Ascending aorta (tissue), 2 donors: Measurements from ENCODE around the gene U2AF2. TPM values are rescaled to one million over a fixed set of nuclear protein-coding genes. Genes with fewer than 3 reads are reported as not detected.

ENCODE experiments used
- DNase-seq, 2 donors: peaks; one replicate each; pipeline ENCODE4 v3.0.0-alpha.2; 2019; ENCODE audit warnings: low spot score in 2 of 2
- H3K27ac ChIP-seq, 2 donors: fragments of 200-600 bp; sonication (generic); one replicate each; pipeline ENCODE4 v1.5.1; 2016 to 2017; ENCODE audit warnings: mild to moderate bottlenecking in 1 of 2
- H3K27me3 ChIP-seq: fragments of 200-600 bp; sonication (generic); one replicate; pipeline ENCODE4 v1.5.1; 2017
- H3K36me3 ChIP-seq, 2 donors: fragments of 200-600 bp; sonication (generic); one replicate each; pipeline ENCODE4 v1.5.1; 2016
- H3K4me1 ChIP-seq, 2 donors: fragments of 200-600 bp; sonication (generic); one replicate each; pipeline ENCODE4 v1.5.1; 2016 to 2017; ENCODE audit warnings: mild to moderate bottlenecking in 1 of 2
- H3K4me3 ChIP-seq, 2 donors: fragments of 200-600 bp; sonication (generic); one replicate each; pipeline ENCODE4 v1.5.1; 2016 to 2017; ENCODE audit warnings: mild to moderate bottlenecking in 1 of 2
- H3K9me3 ChIP-seq, 2 donors: fragments of 200-600 bp; sonication (generic); one replicate each; pipeline ENCODE4 v1.5.1; 2016
- CTCF ChIP-seq, 3 experiments: fragments of 200-600 bp in 2 of 3; fragments of 450-650 bp in 1 of 3; sonication (generic) in 2 of 3; IDR thresholded peaks; one replicate each; pipeline ENCODE4 v1.5.1; 2016 to 2019; ENCODE audit warnings: antibody characterized with exemption in 3 of 3, mild to moderate bottlenecking in 1 of 3, moderate library complexity in 1 of 3
- intact Hi-C: fragments of 100-400 bp; cut with DNase I; formaldehyde crosslinking; loops from one replicate; pipeline ENCODE4 v1.15.1; 2023
- total RNA-seq: library from RNA; depleted of rRNA; stranded (reverse); fragments of >200 nt; gene quantifications from one replicate; pipeline ENCODE4 v1.1.0, GENCODE V29; 2016

The U2AF2 gene
- total RNA-seq, 1 donor from 2014 or later: 221 TPM

- no peaks in the 10 kb centered on the region for H3K27me3 ChIP-seq
- no peak for DNase-seq
- no peak overlapping the region for H3K27ac ChIP-seq
- H3K36me3 ChIP-seq: peaks cover 72 to 91% of the 10 kb centered on the region in 2 donors
- intact Hi-C loops: no loop called here
- no peak for TF ChIP-seq CTCF (IDR thresholded peaks at IDR 0.05)
- no peaks in the 10 kb centered on the region for H3K4me1 ChIP-seq
- no peak overlapping the region for H3K4me3 ChIP-seq
- no peaks in the 10 kb centered on the region for H3K9me3 ChIP-seq
Observed at GRCh38 chr19:55684946-55685681, 30.3 kb downstream of the U2AF2 start.

GRCh38 chr19:55685776-55686175, 30.9 kb downstream of the U2AF2 start:
- no peak for TF ChIP-seq CTCF (IDR thresholded peaks at IDR 0.05)
- no peaks in the 10 kb centered on the region for H3K4me1 ChIP-seq
- no peak overlapping the region for H3K4me3 ChIP-seq
- H3K27me3 ChIP-seq: no peaks in the 10 kb centered on the region
- DNase-seq: no peak
- no peak overlapping the region for H3K27ac ChIP-seq
- intact Hi-C loops: no loop called here
- no peaks in the 10 kb centered on the region for H3K9me3 ChIP-seq
- peaks cover 75 to 91% of the 10 kb centered on the region in 2 donors for H3K36me3 ChIP-seq

GRCh38 chr19:55686311-55687050, 31.6 kb downstream of the U2AF2 start:
- H3K9me3 ChIP-seq: no peaks in the 10 kb centered on the region
- H3K27ac ChIP-seq: no peak overlapping the region
- no peaks in the 10 kb centered on the region for H3K27me3 ChIP-seq
- no peak for DNase-seq
- no peak overlapping the region for H3K4me3 ChIP-seq
- TF ChIP-seq CTCF (IDR thresholded peaks at IDR 0.05): no peak
- intact Hi-C loops: no loop called here
- no peaks in the 10 kb centered on the region for H3K4me1 ChIP-seq
- peaks cover 81 to 91% of the 10 kb centered on the region in 2 donors for H3K36me3 ChIP-seq

GRCh38 chr19:55687281-55688201, 32.7 kb downstream of the U2AF2 start:
- no peak for TF ChIP-seq CTCF (IDR thresholded peaks at IDR 0.05)
- DNase-seq: no peak
- H3K36me3 ChIP-seq: peaks cover 85 to 93% of the 10 kb centered on the region in 2 donors
- no peaks in the 10 kb centered on the region for H3K9me3 ChIP-seq
- no peaks in the 10 kb centered on the region for H3K4me1 ChIP-seq
- intact Hi-C loops: no loop called here
- no peaks in the 10 kb centered on the region for H3K27me3 ChIP-seq
- no peak overlapping the region for H3K27ac ChIP-seq
- H3K4me3 ChIP-seq: no peak overlapping the region

- H3K27ac ChIP-seq: no peak overlapping the region
- no peak overlapping the region for H3K4me3 ChIP-seq
- no peaks in the 10 kb centered on the region for H3K9me3 ChIP-seq
- intact Hi-C loops: no loop called here
- DNase-seq: no peak
- H3K4me1 ChIP-seq: no peaks in the 10 kb centered on the region
- no peaks in the 10 kb centered on the region for H3K27me3 ChIP-seq
- H3K36me3 ChIP-seq: peaks cover 85 to 95% of the 10 kb centered on the region in 2 donors
- TF ChIP-seq CTCF (IDR thresholded peaks at IDR 0.05): no peak
Observed at GRCh38 chr19:55688422-55689218, 33.8 kb downstream of the U2AF2 start.
